Mesenteric fat pad (tissue), 1 donor: Measurements from ENCODE around the gene POU2F1. TPM values are rescaled to one million over a fixed set of nuclear protein-coding genes. Genes with fewer than 3 reads are reported as not detected.

Source experiments
- DNase-seq: peaks from one replicate; pipeline ENCODE4 v3.0.0-alpha.2; 2020; ENCODE audit warnings: low spot score
- total RNA-seq: library from RNA; stranded (reverse); fragmentation: NEBNext Ultra II Directional; extraction: Animal tissue kit (Norgen Biotek cat#: 25700); gene quantifications from one replicate; pipeline ENCODE4 v1.2.1, GENCODE V29; 2021
- donor health status: DM: yes; HTN: yes; CAD: no.

Gene POU2F1
- total RNA-seq, 1 donor from 2014 or later, result 18.8 TPM

DNA sequence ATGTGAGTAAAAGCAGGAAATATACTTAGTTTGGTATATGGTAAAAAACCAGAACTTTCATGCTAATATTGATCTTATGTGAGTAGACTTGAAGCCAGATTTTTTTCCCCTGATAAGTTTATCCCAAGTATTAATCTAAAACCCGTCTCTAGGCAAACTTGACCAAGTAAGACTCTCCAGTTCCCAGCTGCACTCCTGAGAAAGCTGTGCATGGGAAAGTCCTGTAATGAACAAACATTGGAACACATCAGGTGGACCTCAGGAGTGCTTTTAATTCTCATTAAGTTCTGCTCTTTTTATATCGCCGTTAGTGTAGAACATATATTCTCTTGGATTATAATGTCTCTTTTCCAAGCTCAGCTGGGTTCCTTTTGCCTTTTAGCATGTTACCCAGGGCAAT, 192.6 kb downstream of the POU2F1 start:
- DNase-seq, result no peak

DNA sequence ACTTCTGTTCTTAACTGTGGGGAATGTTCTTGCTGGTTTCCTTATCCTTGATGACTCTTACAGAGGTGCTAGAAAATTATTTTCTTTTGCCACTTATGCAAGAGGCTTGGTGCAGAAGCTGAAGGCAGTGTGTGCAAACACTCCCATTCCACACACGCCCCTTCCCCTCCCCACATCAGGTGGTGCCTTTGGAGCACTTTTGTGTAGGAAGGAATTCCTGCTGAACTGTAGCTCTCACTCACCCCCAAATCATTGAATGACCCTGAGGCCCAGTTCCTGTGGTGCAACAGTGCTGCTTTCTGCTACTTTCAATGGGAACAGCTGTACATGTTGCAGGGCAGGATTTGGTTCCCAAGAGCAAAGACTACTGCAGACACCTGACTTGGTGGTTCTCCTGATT, 195.8 kb downstream of the POU2F1 start:
- no peak for DNase-seq

DNA sequence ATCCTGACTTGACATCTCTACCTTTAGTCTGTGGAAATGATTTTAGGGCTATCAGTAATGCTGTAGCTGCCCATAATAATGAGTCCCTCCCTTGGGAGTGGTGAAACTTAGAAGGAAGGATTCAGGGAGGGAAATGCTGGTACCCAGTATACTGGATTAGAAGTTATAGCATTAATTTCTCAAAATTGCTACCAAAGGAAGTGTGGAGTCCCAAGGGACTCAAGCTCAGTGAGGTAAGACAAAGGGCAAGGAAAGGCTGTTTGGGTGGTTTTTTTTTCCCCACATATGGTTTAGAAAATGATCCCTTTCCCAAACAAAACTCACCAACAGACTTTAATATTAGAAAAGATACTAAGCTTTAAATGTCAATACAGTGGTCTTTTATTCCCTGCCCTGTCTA, 197.7 kb downstream of the POU2F1 start:
- no peak for DNase-seq

DNA sequence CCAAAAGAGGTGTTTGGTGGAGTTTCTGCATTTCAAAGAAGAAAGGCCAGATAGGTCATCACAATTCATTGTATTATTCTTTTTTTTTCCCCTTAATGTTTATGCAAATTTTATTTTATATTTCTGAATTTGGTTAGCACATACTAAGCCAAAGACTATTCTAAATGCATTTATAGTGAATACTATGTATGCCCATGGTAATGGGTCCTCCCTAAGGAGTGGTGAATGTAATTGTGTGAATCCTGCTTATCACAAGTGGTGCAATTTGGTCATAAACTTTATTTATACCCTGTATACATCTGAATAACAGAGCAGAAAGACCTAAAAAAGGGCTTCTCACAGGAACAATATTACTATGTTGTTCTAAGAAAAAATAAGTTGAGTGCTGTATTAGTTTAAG, 198.6 kb downstream of the POU2F1 start:
- no peak for DNase-seq

DNA sequence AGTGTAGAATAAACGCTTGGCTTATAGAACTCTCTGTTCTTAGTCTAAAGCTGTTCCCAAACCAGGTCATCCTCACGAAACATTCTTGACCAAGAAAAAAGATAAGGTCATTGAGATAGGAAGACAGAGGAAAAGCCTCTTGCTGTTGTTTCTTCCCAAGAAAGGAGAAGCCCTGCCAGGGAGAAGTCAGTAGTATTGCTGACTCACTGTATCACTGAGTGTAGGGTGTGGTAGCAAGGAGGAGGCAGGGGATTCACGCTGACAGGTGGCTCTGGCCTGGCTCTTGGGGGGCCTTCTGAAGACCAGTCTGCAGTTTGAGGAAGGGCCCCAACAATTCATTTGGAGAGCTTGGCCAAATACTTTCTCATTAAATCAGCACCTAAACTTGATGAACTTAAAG, 199.8 kb downstream of the POU2F1 start:
- peak; percentile 60 for DNase-seq

- DNase-seq, result peak; percentile 64
These were observed 203.3 kb downstream of the POU2F1 start for GRCh38 chr1:167423684-167424619.

- DNase-seq, result no peak
These were observed 204.8 kb downstream of the POU2F1 start for GRCh38 chr1:167425482-167425881.

GRCh38 chr1:167426716-167427115, 206.0 kb downstream of the POU2F1 start:
- DNase-seq, result no peak

GRCh38 chr1:167427848-167428247, 207.2 kb downstream of the POU2F1 start:
- DNase-seq, result no peak

- DNase-seq, result no peak
These were observed 207.7 kb downstream of the POU2F1 start for GRCh38 chr1:167428395-167428794.

DNA sequence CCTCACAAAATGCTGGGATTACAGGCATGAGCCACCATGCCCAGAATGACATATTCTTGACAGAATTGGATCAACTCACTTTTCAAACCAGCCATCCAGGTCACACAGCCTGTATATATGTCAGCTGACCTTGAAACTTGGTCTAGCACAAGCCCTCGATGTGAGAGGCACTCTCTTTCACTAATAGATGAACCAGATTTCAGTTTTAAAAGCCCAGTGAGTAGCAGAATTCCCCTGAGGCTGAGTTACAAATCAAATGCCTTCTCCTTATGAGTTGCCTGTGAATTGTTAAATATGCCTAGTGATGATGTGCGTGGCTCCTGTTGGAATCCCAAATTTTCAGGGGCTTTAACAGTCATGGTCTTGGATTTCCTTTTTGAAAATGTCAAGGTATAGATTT, 208.9 kb downstream of the POU2F1 start:
- no peak for DNase-seq

DNA sequence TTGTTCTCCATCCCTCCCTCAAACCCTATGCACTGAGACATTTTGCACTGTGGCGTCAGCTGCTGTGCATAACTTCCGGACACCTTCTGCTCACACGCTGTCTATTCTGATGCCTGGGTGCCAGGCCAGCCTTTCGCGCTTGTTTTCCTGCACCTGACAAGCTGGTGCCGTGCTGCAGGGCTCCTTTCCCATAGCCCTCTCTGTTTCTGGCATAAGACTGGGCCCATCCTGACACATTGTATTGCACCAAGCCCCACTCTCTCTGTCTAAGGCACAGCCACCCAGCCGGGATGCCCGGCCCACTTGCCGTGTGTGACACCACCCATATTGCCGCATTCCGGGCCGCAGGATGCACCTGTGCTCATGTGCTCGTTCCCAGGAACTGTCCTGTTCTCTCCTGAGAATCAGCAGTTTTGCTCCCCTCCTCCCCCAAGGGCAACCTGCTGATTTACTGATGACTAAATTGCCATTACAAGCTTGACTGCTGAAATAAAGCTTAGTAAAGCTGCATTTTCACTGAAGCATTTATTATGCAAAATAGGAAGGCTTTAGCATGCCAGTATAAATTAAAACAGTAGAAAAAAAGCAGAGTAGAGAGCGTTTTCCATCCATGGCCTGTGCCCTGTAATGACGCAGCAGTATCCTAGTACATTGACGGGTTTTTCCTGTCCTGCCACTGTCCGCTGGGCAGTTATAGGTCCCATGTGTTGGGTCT, 209.6 kb downstream of the POU2F1 start:
- DNase-seq, result peak; percentile 51

GRCh38 chr1:167430849-167431242, 210.2 kb downstream of the POU2F1 start:
- peak; percentile 83 for DNase-seq

GRCh38 chr1:167431261-167431908, 210.7 kb downstream of the POU2F1 start:
- peak; percentile 68 for DNase-seq

- peak; percentile 73 for DNase-seq
These were observed 211.4 kb downstream of the POU2F1 start for GRCh38 chr1:167431909-167432650.

- peak; percentile 68 for DNase-seq
These were observed 212.1 kb downstream of the POU2F1 start for GRCh38 chr1:167432780-167433179.

GRCh38 chr1:167433884-167434283, 213.2 kb downstream of the POU2F1 start:
- peak; percentile 47 for DNase-seq

DNA sequence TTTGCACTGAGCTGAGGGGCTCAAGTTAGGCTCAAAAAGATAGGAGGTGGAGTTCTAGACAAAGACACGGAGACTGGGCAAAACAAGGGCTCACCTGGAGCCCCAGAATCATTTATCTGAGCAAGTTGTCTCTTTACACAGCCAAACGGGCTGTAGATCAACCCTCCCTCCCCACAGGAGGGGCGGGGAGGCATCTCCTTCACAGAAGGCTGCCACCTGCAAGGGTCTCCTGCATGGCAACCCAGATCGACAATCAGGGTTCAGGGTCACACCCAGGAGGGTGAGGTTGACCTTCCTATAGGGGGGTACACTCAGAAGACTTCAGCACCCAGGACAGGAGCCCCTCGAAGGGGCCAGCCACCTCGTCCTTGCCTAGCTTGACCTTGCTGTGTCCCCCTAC, 213.6 kb downstream of the POU2F1 start:
- peak; percentile 83 for DNase-seq

DNA sequence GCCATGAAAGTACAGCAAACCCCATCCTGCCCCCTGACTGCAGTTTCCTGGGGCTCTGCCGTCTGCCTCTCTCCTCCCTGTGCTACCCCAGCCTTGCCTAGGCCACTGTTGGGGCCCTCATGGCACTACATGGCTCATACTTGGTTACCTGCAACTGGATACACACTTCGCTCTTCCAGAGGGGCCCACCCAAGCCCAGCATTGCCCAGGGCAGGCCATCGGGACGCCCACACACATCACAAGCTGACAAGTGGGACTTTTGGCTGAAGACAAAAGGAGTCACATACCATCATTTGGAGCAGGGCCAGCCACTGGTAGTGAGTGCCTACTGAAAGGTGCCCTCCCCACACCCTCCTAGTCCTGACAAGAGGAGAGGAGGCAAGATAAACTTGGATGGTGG, 214.8 kb downstream of the POU2F1 start:
- DNase-seq, result peak; percentile 57

DNA sequence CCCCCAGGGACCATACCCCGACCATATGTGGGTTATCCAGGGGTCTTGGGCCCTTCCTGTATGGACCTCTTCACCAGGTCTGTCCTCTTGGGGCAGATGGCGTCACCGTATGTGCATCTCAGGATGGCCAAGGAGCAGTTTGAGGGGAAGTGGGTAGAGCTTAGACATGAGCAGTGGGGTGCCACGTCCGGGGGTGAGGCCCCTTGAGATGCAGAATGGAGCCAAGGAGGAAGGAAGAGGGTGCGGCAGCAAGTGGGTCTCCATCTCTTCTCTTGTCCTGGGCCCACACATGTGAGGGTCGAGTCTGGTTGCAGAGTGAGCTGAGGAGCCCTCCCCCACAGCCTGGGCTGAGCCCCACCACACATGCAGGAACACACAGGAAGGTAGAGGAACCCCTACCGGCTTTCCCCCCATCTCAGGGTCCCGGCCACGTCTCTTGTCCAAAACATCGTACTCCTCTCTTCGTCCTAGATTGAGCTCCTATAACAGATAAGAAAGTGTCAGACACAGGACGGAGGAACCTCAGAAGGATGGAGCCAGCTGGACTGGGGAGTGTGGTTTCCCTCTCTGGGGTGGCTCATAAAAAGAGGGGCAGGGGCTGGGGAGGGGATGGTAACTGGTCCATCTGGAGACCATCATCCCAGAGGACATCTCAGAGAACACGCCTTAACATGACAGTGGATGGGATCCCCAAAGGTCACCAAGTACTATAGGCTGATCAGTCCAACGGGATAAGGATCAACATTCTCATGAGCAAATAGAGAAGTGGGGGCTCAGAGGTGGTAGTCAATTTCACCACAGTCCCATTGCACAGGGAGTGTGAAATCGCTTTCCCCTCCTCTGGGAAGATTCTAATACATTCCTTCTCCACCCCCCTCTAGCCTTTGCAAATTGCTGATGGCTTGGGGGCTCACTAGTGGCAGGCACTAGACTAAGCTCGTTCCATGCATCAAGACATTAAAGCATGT, 217.8 kb downstream of the POU2F1 start:
- DNase-seq, result peak; percentile 53
